OCI-LY7 (cell line): Measurements from ENCODE around the gene ANKS1A. TPM values are rescaled to one million over a fixed set of nuclear protein-coding genes. Genes with fewer than 3 reads are reported as not detected.
A peak's percentile ranks its signal among the peaks of the same experiment; 100 is the strongest.

Experiments
- BruUV-seq: library from RNA; stranded (reverse); fragments of 400-500 nt; replicated peaks from 2 replicates; lab custom pipeline; 2021; lab: Mats Ljungman, UMichigan
- CTCF ChIA-PET: fragments of 300-600 bp; sonication (Branson Sonifier 250); formaldehyde crosslinking; loops from one replicate; lab custom pipeline; 2022; ENCODE audit warnings: antibody characterized with exemption; ENCODE audit not compliant: unreplicated experiment; lab: Charles Lee
- POLR2A ChIA-PET: fragments of 300-600 bp; sonication (Branson Sonifier 250); formaldehyde crosslinking; loops from one replicate; lab custom pipeline; 2022; ENCODE audit warnings: antibody characterized with exemption; lab: Charles Lee
- DNase-seq: peaks from one replicate; pipeline ENCODE4 v3.0.0-alpha.2; 2015; ENCODE audit warnings: low spot score
- H2AFZ ChIP-seq: fragments of 200-600 bp; sonication (generic), shearing (Covaris generic); 2 replicates; pipeline ENCODE4 v1.6.1; 2014; ENCODE audit warnings: mild to moderate bottlenecking, antibody characterized with exemption, low read length, moderate library complexity
- H3K27ac ChIP-seq: fragments of 200-600 bp; sonication (generic); 2 replicates; pipeline ENCODE4 v1.5.1; 2014; ENCODE audit warnings: mixed run types, low read depth, mild to moderate bottlenecking, moderate library complexity, low read length, inconsistent platforms; ENCODE audit not compliant: poor library complexity, severe bottlenecking
- H3K36me3 ChIP-seq: fragments of 200-600 bp; sonication (generic); 2 replicates; pipeline ENCODE4 v1.6.1; 2014; ENCODE audit warnings: mild to moderate bottlenecking, antibody characterized with exemption, low read length, moderate library complexity, mixed read lengths; ENCODE audit not compliant: insufficient read depth
- H3K4me1 ChIP-seq: fragments of 200-600 bp; sonication (generic); 2 replicates; pipeline ENCODE4 v1.5.1; 2014; ENCODE audit warnings: mild to moderate bottlenecking, low read length; ENCODE audit not compliant: insufficient read depth, poor library complexity, severe bottlenecking
- H3K4me2 ChIP-seq: fragments of 200-600 bp; sonication (generic); 2 replicates; pipeline ENCODE4 v1.6.1; 2014; ENCODE audit warnings: mild to moderate bottlenecking, low read length
- H3K4me3 ChIP-seq: fragments of 200-600 bp; sonication (generic); 2 replicates; pipeline ENCODE4 v1.5.1; 2014; ENCODE audit warnings: mild to moderate bottlenecking, low read depth, low read length; ENCODE audit not compliant: poor library complexity, severe bottlenecking
- H3K79me2 ChIP-seq: fragments of 200-600 bp; sonication (generic); 2 replicates; pipeline ENCODE4 v1.6.1; 2016; ENCODE audit warnings: low read depth, mild to moderate bottlenecking, low read length, moderate library complexity, mixed read lengths; ENCODE audit not compliant: insufficient read depth
- H3K9me2 ChIP-seq: fragments of 200-600 bp; sonication (generic); 2 replicates; pipeline ENCODE4 v1.6.1; 2016; ENCODE audit warnings: mild to moderate bottlenecking, low read length, mixed read lengths; ENCODE audit not compliant: insufficient read depth
- H3K9me3 ChIP-seq: fragments of 200-600 bp; sonication (generic); 2 replicates; pipeline ENCODE4 v1.6.1; 2014; ENCODE audit warnings: mild to moderate bottlenecking, mixed run types, low read length, mixed read lengths
- H4K20me1 ChIP-seq: fragments of 200-600 bp; sonication (generic); 2 replicates; pipeline ENCODE4 v1.6.1; 2014; ENCODE audit warnings: mild to moderate bottlenecking, antibody characterized with exemption, low read length, moderate library complexity, mixed read lengths; ENCODE audit not compliant: insufficient read depth
- CTCF ChIP-seq: fragments of 200-600 bp; sonication (generic); conservative IDR thresholded peaks from 2 replicates; pipeline ENCODE4 v1.5.1; 2014; ENCODE audit warnings: mild to moderate bottlenecking, antibody characterized with exemption, low read length, moderate library complexity, mixed read lengths
- EZH2phosphoT487 ChIP-seq: fragments of 200-600 bp; sonication (generic); IDR thresholded peaks from 2 replicates; pipeline ENCODE4 v1.6.1; 2018; ENCODE audit warnings: low read depth, borderline replicate concordance, mild to moderate bottlenecking, mixed run types, antibody characterized with exemption, low read length, moderate library complexity, mixed read lengths
- intact Hi-C: fragments of 100-400 bp; cut with micrococcal nuclease; formaldehyde crosslinking; loops from one replicate; pipeline ENCODE4 v1.10.0; 2022; ENCODE audit not compliant: unreplicated experiment
- total RNA-seq, 2 experiments: library from RNA; depleted of rRNA in 1 of 2; stranded (reverse); fragments of >200 nt in 1 of 2; shearing (Covaris generic) in 1 of 2; gene quantifications; 2 replicates each; pipeline ENCODE4 v1.2.3, GENCODE V29; 2014 to 2022

The ANKS1A gene
- total RNA-seq, 2 experiments from 2014 or later, result 7.8 to 13.8 TPM

GRCh38 chr6:34890533-34890925, 1.5 kb downstream of the ANKS1A start:
- Histone ChIP-seq H3K4me3 (peak overlapping the region; percentile 97), H2AFZ (no peak overlapping the region)

GRCh38 chr6:34891296-34891695, 2.2 kb downstream of the ANKS1A start:
- H3K27ac ChIP-seq, result no peak overlapping the region
- no peaks in the 10 kb centered on the region for H3K9me3 ChIP-seq
- TF ChIP-seq EZH2phosphoT487 (no peak), CTCF (no peak)
- peaks cover 32% of the 10 kb centered on the region for H3K4me1 ChIP-seq
- no peak overlapping the region for H2AFZ ChIP-seq
- no peaks in the 10 kb centered on the region for H3K36me3 ChIP-seq
- peak overlapping the region; percentile 81; the same call in 1 of the 2 replicates for H3K4me2 ChIP-seq
- no peaks in the 10 kb centered on the region for H4K20me1 ChIP-seq
- CTCF ChIA-PET, result no interaction called here
- H3K79me2 ChIP-seq, result peaks cover 13% of the 10 kb centered on the region
- no TSS peak for BruUV-seq
- POLR2A ChIA-PET, result interaction anchor here (0.9 kb wide), 1 partner anchor 32 kb away, joined by 3 read pairs; no protein-coding TSS in a partner anchor
- H3K9me2 ChIP-seq, result no peaks in the 10 kb centered on the region
- no peak for DNase-seq
- H3K4me3 ChIP-seq, result no peak overlapping the region
- intact Hi-C loops, result no loop called here

More at GRCh38 chr6:34890533-34890925, 1.5 kb downstream of the ANKS1A start:
- peaks cover 16% of the 10 kb centered on the region for H3K79me2 ChIP-seq
- peaks cover under 1% of the 10 kb centered on the region; the same call in 1 of the 2 replicates for H3K36me3 ChIP-seq
- BruUV-seq, result no TSS peak
- CTCF ChIA-PET, result interaction anchor here (0.6 kb wide), 1 partner anchor 14 kb away, joined by 3 read pairs; no protein-coding TSS in a partner anchor
- intact Hi-C loops, result no loop called here
- peak overlapping the region; percentile 81 for H3K4me2 ChIP-seq
- no peak overlapping the region for H3K27ac ChIP-seq
- H4K20me1 ChIP-seq, result no peaks in the 10 kb centered on the region
- peaks cover 32% of the 10 kb centered on the region for H3K4me1 ChIP-seq
- no peak for DNase-seq
- TF ChIP-seq CTCF, result no peak
- TF ChIP-seq EZH2phosphoT487, result no peak
- no peaks in the 10 kb centered on the region for H3K9me2 ChIP-seq
- no peaks in the 10 kb centered on the region for H3K9me3 ChIP-seq
- POLR2A ChIA-PET, result interaction anchor here (0.9 kb wide), 1 partner anchor 31 kb away, joined by 3 read pairs; no protein-coding TSS in a partner anchor

GRCh38 chr6:34894693-34895092, 5.6 kb downstream of the ANKS1A start:
- H3K27ac ChIP-seq, result no peak overlapping the region
- no peak overlapping the region for H3K4me3 ChIP-seq
- H3K79me2 ChIP-seq, result no peaks in the 10 kb centered on the region
- 0 out of 2 replicates have a peak overlapping the region, but pooled peaks have one; percentile 1 for H3K4me2 ChIP-seq
- intact Hi-C loops, result no loop called here
- H2AFZ ChIP-seq, result no peak overlapping the region
- H3K9me3 ChIP-seq, result no peaks in the 10 kb centered on the region
- TF ChIP-seq EZH2phosphoT487, result no peak
- no peak for TF ChIP-seq CTCF
- H3K4me1 ChIP-seq, result peaks cover 22% of the 10 kb centered on the region
- DNase-seq, result no peak
- no peaks in the 10 kb centered on the region for H3K9me2 ChIP-seq
- BruUV-seq, result no TSS peak
- no peaks in the 10 kb centered on the region for H4K20me1 ChIP-seq
- POLR2A ChIA-PET, result no interaction called here
- no peaks in the 10 kb centered on the region for H3K36me3 ChIP-seq
- CTCF ChIA-PET, result no interaction called here
